Stimulated activated CD8-positive, alpha-beta memory T cell treated with anti-CD3 and anti-CD28 coated beads, Interleukin-15, amount 100 ng/mL, for 48 hours (primary cell): ENCODE data around the gene SERPINB6.
"Not testable (repeated sequence)": the region's sequence is repeated elsewhere in the genome, so short reads cannot be mapped to it uniquely, and the experiment has no call there.

Experiments used
- DNase-seq, 2 donors: peaks; one replicate each; pipeline ENCODE4 v3.0.0-alpha.2; 2020; ENCODE audit warnings: low read depth in 2 of 2

SERPINB6 gene

GRCh38 chr6:2913621-2914317 is 57.6 kb downstream of the SERPINB6 start:
- no peak for DNase-seq

DNA sequence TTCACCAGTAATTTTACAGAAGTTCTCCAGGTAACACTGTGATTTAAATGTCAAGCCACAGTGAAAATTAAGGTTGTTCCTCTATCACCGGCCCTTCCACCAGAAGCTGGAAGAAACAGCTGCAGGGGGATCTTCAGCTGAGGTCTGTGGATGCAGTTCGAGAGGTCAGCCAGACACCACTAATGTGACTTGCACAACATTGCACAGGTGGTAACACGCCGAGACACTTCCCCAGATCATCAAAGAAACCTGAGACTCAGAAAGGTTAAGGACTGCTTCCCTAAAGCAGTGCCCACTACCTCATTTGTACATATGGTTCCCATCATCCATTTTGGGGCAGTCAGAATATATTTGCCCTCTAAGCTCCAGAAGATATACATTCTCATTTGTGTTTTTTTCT is 60.2 kb downstream of the SERPINB6 start:
- DNase-seq = no peak

DNA sequence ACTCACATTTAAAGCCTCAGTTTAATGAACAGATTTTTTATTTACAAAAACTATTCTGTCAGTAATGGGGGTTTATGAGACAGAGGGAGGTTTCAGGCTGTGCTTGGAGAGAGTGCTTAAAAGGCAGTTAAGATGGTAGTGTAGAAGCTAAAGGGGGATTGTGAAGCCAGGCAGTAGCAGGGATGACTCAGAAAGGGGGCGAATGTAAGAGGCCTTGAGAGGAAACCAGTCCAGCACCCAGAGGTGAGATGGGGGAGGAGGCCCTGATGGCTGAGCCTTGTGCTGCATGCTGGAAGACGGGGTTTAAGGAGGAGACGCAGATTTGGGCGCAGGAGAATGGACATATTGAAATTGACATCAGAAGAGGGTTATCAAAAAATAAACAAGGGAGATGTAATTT is 61.6 kb downstream of the SERPINB6 start:
- DNase-seq = no peak

DNA sequence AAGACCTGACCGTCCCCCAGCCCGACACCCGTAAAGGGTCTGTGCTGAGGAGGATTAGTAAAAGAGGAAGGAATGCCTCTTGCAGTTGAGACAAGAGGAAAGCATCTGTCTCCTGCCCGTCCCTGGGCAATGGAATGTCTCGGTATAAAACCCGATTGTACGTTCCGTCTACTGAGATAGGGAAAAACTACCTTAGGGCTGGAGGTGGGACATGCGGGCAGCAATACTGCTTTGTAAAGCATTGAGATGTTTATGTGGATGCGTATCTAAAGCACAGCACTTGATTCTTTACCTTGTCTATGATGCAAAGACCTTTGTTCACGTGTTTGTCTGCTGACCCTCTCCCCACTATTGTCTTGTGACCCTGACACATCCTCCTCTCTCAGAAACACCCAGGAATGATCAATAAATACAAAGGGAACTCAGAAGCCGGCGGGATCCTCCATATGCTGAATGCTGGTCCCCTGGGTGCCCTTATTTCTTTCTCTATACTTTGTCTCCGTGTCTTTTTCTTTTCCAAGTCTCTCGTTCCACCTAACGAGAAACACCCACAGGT is 62.2 kb downstream of the SERPINB6 start:
- not testable (repeated sequence) for DNase-seq

DNA sequence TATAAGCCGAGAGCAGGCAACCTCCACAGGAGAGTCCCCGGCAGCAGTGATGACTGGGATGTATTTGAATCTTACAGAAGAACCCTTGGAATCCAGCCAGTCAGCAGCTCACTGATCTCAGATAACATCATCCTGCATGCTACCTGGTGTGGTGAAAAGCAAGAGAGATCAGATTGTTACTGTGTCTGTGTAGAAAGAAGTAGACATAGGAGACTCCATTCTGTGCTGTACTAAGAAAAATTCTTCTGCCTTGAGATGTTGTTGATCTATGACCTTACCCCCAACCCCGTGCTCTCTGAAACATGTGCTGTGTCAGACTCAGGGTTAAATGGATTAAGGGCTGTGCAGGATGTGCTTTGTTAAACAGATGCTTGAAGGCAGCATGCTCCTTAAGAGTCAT is 62.9 kb downstream of the SERPINB6 start:
- DNase-seq = not testable (repeated sequence)

GRCh38 chr6:2903411-2904185 is 67.8 kb downstream of the SERPINB6 start:
- not testable (repeated sequence) for DNase-seq

- not testable (repeated sequence) for DNase-seq
Measured at GRCh38 chr6:2901645-2902502, 69.5 kb downstream of the SERPINB6 start.

- DNase-seq = no peak
Measured at GRCh38 chr6:2900821-2901644, 70.3 kb downstream of the SERPINB6 start.

- DNase-seq = no peak
Measured at GRCh38 chr6:2900221-2900807, 71.1 kb downstream of the SERPINB6 start.

DNA sequence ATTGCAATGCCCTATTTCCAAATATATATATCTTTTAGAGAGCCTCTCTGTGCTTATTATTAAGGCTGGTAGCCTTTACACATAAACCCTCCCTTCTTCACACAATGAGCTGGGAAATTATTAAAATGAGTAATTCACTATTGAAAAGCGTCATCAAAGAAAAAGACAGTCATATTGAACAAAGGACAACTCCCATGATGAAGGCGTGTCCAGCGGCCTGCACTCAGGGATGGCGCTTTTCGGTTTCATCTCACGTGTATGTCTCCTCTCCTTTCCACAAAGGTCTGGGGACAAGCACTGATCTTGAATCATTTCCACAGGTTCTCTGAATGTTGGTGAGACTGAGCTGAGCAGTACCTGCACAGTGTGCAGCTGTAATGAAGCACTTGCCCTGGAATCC is 71.8 kb downstream of the SERPINB6 start:
- peak in 1 of 2 donors; percentile 41 for DNase-seq
